Measurements from ENCODE around the gene MAST4.

DNA sequence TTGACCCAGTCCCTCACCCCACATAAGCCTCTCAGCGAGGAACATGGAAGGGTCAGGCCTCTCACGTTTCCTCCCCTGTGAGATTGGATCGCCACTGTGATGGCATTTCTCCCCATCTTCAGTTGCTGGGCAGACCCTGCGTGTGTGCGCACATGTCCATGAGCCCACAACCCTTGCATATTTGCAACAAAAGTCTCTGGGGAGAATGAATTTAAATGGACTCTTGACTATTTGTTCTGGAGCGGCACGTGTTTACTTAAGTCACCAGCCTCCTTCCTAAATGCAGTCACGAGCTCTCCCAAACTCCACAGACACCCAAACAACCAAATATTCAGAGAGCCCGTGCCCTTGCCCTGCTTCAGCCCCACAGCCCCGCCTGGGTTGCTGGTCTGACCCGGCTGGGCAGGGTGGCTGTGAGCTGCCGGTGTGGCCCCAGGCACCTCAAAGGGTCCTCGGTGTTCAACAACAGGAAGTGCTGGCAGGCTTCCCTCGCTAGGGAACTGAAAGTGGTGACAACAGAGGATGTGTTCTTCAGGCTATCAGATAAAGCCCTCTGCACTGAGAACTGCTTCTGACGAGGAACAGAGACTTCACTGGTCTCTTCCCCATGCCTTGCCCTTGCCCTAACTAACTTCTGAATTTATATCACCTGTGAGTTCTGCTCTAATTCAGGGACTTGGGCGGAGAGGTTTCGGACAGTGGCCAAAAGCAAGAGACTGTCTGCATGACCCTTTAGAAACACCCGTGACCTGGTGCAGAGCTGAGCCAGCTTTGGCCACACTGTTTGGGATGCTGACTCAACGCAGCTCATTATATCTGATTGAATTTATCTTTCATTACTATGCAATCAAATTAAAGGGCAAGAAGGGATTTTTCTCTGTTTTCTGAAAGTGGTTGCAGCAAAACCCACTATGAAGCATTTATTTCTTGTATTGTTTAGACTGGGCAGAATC lies 619.6 kb downstream of the MAST4 start:
- TF ChIP-seq, protein P1, sequence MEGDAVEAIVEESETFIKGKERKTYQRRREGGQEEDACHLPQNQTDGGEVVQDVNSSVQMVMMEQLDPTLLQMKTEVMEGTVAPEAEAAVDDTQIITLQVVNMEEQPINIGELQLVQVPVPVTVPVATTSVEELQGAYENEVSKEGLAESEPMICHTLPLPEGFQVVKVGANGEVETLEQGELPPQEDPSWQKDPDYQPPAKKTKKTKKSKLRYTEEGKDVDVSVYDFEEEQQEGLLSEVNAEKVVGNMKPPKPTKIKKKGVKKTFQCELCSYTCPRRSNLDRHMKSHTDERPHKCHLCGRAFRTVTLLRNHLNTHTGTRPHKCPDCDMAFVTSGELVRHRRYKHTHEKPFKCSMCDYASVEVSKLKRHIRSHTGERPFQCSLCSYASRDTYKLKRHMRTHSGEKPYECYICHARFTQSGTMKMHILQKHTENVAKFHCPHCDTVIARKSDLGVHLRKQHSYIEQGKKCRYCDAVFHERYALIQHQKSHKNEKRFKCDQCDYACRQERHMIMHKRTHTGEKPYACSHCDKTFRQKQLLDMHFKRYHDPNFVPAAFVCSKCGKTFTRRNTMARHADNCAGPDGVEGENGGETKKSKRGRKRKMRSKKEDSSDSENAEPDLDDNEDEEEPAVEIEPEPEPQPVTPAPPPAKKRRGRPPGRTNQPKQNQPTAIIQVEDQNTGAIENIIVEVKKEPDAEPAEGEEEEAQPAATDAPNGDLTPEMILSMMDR (conservative IDR thresholded peaks at IDR 0.05 in 1 of 2, IDR thresholded peaks at IDR 0.05 in 1 of 2; ENCODE audit: low read depth in 1 of 2, low read length in 2 of 2), result no peak
- TF ChIP-seq EZH2 (IDR thresholded peaks at IDR 0.05; ENCODE audit: low read length, missing control alignments), result no peak

All from fibroblast of lung (primary cell).